ENCODE data around the gene ATP2B2.

- TF ChIP-seq CTCF (IDR thresholded peaks at IDR 0.05) (no peak), POLR2A (IDR thresholded peaks at IDR 0.05) (no peak)
These were observed 69.5 kb downstream of the ATP2B2 start for GRCh38 chr3:10435850-10436249.
